ENCODE data around the gene MAOA. TPM values are rescaled to one million over a fixed set of nuclear protein-coding genes. Genes with fewer than 3 reads are reported as not detected.
"Not testable (repeated sequence)": the region's sequence is repeated elsewhere in the genome, so short reads cannot be mapped to it uniquely, and the experiment has no call there.

MAOA gene
- total and polyA plus RNA-seq, 5 donors, result 48.6 to 133 (median 104) TPM

GRCh38 chrX:43663173-43663572 is 7.1 kb downstream of the MAOA start:
- Histone ChIP-seq H3K4me1 (ENCODE audit: control insufficient read depth, insufficient read depth, low read length) (peaks cover 3% of the 10 kb centered on the region), H3K4me3 (ENCODE audit: low read length) (no peak overlapping the region), H3K27me3 (ENCODE audit: control insufficient read depth, insufficient read depth) (no peaks in the 10 kb centered on the region), H3K9me3 (ENCODE audit: control insufficient read depth, low read length) (no peaks in the 10 kb centered on the region), H3K27ac (ENCODE audit: low read length) (no peak overlapping the region)
- WGBS, result 100% methylated on average over 1 of the region's 1 CpG
- ATAC-seq, result no peak
- intact Hi-C loops (cut with DNase I), result loop anchor here in 1 of 4 donors (10.0 kb wide), 1 partner anchor 82 kb away; no protein-coding TSS in a partner anchor
- no peak for DNase-seq

GRCh38 chrX:43664258-43664657 is 8.2 kb downstream of the MAOA start:
- Histone ChIP-seq H3K4me3 (ENCODE audit: low read length) (no peak overlapping the region), H3K27me3 (ENCODE audit: control insufficient read depth, insufficient read depth) (no peaks in the 10 kb centered on the region), H3K4me1 (ENCODE audit: control insufficient read depth, insufficient read depth, low read length) (peaks cover 3% of the 10 kb centered on the region), H3K9me3 (ENCODE audit: control insufficient read depth, low read length) (no peaks in the 10 kb centered on the region), H3K27ac (ENCODE audit: low read length) (no peak overlapping the region)
- DNase-seq (no peak), ATAC-seq (no peak)
- WGBS, result 68% methylated on average over 3 of the region's 3 CpGs
- intact Hi-C loops (cut with DNase I), result loop anchor here in 1 of 4 donors (10.0 kb wide), 1 partner anchor 81 kb away; no protein-coding TSS in a partner anchor

GRCh38 chrX:43664708-43665107 is 8.6 kb downstream of the MAOA start:
- no peaks in the 10 kb centered on the region for H3K27me3 ChIP-seq (ENCODE audit: control insufficient read depth, insufficient read depth)
- H3K4me1 ChIP-seq (ENCODE audit: control insufficient read depth, insufficient read depth, low read length), result peaks cover 3% of the 10 kb centered on the region
- no peaks in the 10 kb centered on the region for H3K9me3 ChIP-seq (ENCODE audit: control insufficient read depth, low read length)
- DNase-seq (no peak), ATAC-seq (no peak)
- H3K4me3 ChIP-seq (ENCODE audit: low read length), result no peak overlapping the region
- H3K27ac ChIP-seq (ENCODE audit: low read length), result no peak overlapping the region
- intact Hi-C loops (cut with DNase I), result loop anchor here in 1 of 4 donors (10.0 kb wide), 1 partner anchor 80 kb away; no protein-coding TSS in a partner anchor
- WGBS, result 93% methylated on average over 3 of the region's 3 CpGs

DNA sequence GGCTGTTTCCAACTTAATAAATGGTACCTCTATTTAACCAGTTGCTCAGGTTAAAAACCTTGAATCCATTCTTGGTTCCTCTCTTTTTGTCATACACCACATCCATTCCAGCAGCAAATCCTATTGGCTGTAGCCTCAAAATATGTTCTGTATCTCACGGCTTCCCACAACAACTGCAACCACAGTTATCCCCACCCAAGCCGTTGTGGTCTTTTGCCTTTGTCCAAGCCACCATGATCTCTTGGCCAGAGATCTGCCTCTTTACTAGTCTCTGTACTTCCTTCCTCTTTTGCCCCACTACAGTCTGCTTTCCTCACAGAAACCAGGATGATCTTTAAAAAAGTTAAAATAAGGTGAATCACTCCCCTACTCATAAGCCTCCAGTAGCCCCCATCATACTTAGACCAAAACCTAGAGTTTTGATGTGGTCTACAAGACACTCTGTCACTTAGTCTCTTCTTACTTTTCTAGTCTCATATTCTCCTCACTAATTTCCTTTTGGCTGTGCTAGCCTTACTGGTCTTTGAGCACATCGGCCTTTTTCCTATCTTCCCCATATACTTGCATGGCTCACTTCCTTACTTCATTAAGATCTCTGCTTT is 10.3 kb downstream of the MAOA start:
- intact Hi-C loops (cut with DNase I), result loop anchor here in 1 of 4 donors (10.0 kb wide), 1 partner anchor 78 kb away; no protein-coding TSS in a partner anchor
- no peak for ATAC-seq
- Histone ChIP-seq H3K9me3 (ENCODE audit: control insufficient read depth, low read length) (no peaks in the 10 kb centered on the region), H3K4me1 (ENCODE audit: control insufficient read depth, insufficient read depth, low read length) (peaks cover 3% of the 10 kb centered on the region), H3K4me3 (ENCODE audit: low read length) (no peak overlapping the region), H3K27me3 (ENCODE audit: control insufficient read depth, insufficient read depth) (no peaks in the 10 kb centered on the region), H3K27ac (ENCODE audit: low read length) (no peak overlapping the region)
- WGBS, result 75% methylated on average over 3 of the region's 3 CpGs
- DNase-seq, result no peak

- H3K27me3 ChIP-seq (ENCODE audit: control insufficient read depth, insufficient read depth); H3K27ac ChIP-seq (ENCODE audit: low read length); ATAC-seq; H3K9me3 ChIP-seq (ENCODE audit: control insufficient read depth, low read length); intact Hi-C loops (cut with DNase I); H3K4me3 ChIP-seq (ENCODE audit: low read length); DNase-seq; H3K4me1 ChIP-seq (ENCODE audit: control insufficient read depth, insufficient read depth, low read length): not testable (repeated sequence)
- WGBS, result 71% methylated on average over 15 of the region's 19 CpGs
Observed at GRCh38 chrX:43675965-43676628, 20.0 kb downstream of the MAOA start.

GRCh38 chrX:43676971-43677572 is 21.0 kb downstream of the MAOA start:
- Histone ChIP-seq H3K4me3 (ENCODE audit: low read length) (no peak overlapping the region), H3K27ac (ENCODE audit: low read length) (no peak overlapping the region), H3K9me3 (ENCODE audit: control insufficient read depth, low read length) (no peaks in the 10 kb centered on the region), H3K4me1 (ENCODE audit: control insufficient read depth, insufficient read depth, low read length) (peaks cover 1% of the 10 kb centered on the region), H3K27me3 (ENCODE audit: control insufficient read depth, insufficient read depth) (no peaks in the 10 kb centered on the region)
- intact Hi-C loops (cut with DNase I), result no loop called here
- no peak for DNase-seq
- peak in 1 of 2 donors; percentile 43 for ATAC-seq

DNA sequence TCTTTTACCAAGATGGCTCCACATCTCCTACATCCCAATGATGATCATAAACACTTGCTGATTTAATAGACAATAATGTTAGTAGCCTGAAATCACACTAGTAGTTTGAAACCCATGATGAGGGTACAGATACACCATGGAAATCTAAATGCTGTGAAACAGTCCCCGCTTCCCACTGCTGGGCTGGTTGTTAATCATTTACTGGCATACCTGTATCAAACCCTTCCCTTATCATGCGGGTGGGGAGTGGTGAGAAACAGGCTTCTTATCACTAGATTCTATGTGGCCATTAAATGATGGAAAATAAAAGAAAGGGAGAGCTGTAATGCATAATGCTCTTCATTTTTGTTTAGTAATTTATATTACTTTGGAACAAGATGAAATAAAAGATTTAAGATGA is 21.9 kb downstream of the MAOA start:
- Histone ChIP-seq H3K9me3 (ENCODE audit: control insufficient read depth, low read length) (no peaks in the 10 kb centered on the region), H3K4me3 (ENCODE audit: low read length) (no peak overlapping the region), H3K27me3 (ENCODE audit: control insufficient read depth, insufficient read depth) (no peaks in the 10 kb centered on the region), H3K27ac (ENCODE audit: low read length) (no peak overlapping the region), H3K4me1 (ENCODE audit: control insufficient read depth, insufficient read depth, low read length) (peaks cover 1% of the 10 kb centered on the region)
- no peak for ATAC-seq
- intact Hi-C loops (cut with DNase I), result no loop called here
- no peak for DNase-seq
- WGBS, result 90% methylated on average over 2 of the region's 2 CpGs

- H3K4me1 ChIP-seq (ENCODE audit: control insufficient read depth, insufficient read depth, low read length), result peaks cover 1% of the 10 kb centered on the region
- WGBS, result 62% methylated on average over 3 of the region's 3 CpGs
- intact Hi-C loops (cut with DNase I), result no loop called here
- H3K27ac ChIP-seq (ENCODE audit: low read length), result no peak overlapping the region
- H3K9me3 ChIP-seq (ENCODE audit: control insufficient read depth, low read length), result no peaks in the 10 kb centered on the region
- DNase-seq, result no peak
- ATAC-seq, result no peak
- no peak overlapping the region for H3K4me3 ChIP-seq (ENCODE audit: low read length)
- H3K27me3 ChIP-seq (ENCODE audit: control insufficient read depth, insufficient read depth), result no peaks in the 10 kb centered on the region
Observed at GRCh38 chrX:43679058-43679457, 23.0 kb downstream of the MAOA start.

- Histone ChIP-seq H3K9me3 (ENCODE audit: control insufficient read depth, low read length) (no peaks in the 10 kb centered on the region), H3K27me3 (ENCODE audit: control insufficient read depth, insufficient read depth) (no peaks in the 10 kb centered on the region), H3K4me3 (ENCODE audit: low read length) (no peak overlapping the region), H3K4me1 (ENCODE audit: control insufficient read depth, insufficient read depth, low read length) (peaks cover 1% of the 10 kb centered on the region), H3K27ac (ENCODE audit: low read length) (no peak overlapping the region)
- no peak for ATAC-seq
- 59% methylated on average over 2 of the region's 2 CpGs for WGBS
- DNase-seq, result no peak
- intact Hi-C loops (cut with DNase I), result no loop called here
Observed at GRCh38 chrX:43679778-43680177, 23.7 kb downstream of the MAOA start.

GRCh38 chrX:43682726-43683125 is 26.6 kb downstream of the MAOA start:
- Histone ChIP-seq H3K9me3 (ENCODE audit: control insufficient read depth, low read length) (no peaks in the 10 kb centered on the region), H3K27me3 (ENCODE audit: control insufficient read depth, insufficient read depth) (no peaks in the 10 kb centered on the region), H3K4me1 (ENCODE audit: control insufficient read depth, insufficient read depth, low read length) (no peaks in the 10 kb centered on the region), H3K4me3 (ENCODE audit: low read length) (no peak overlapping the region), H3K27ac (ENCODE audit: low read length) (no peak overlapping the region)
- intact Hi-C loops (cut with DNase I), result no loop called here
- DNase-seq (no peak), ATAC-seq (no peak)

DNA sequence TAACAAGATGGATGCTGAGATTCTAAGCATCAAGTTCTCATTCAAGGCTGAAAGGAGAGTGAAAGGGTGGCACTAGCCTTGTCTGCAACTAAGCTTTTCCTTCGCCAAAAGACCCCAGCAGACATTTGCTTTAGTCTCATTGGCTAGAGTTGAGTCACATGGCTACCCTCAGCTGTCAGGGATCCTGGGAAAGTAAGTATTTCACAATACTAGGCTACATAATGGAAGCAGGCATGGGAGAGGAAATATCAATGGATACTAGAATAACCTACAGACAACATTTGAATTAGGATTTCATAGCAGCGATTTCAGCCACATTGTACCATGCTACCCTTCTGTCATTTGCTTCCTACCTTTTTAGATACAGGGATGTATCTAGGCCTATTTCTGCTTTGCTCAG is 29.1 kb downstream of the MAOA start:
- intact Hi-C loops (cut with DNase I), result no loop called here

More for the DNA sequence above, 29.1 kb downstream of the MAOA start:
- 95% methylated on average over 2 of the region's 2 CpGs for WGBS
- ATAC-seq (no peak), DNase-seq (no peak)
- Histone ChIP-seq H3K4me1 (ENCODE audit: control insufficient read depth, insufficient read depth, low read length) (no peaks in the 10 kb centered on the region), H3K27ac (ENCODE audit: low read length) (no peak overlapping the region), H3K9me3 (ENCODE audit: control insufficient read depth, low read length) (no peaks in the 10 kb centered on the region), H3K4me3 (ENCODE audit: low read length) (no peak overlapping the region), H3K27me3 (ENCODE audit: control insufficient read depth, insufficient read depth) (no peaks in the 10 kb centered on the region)

All from right cardiac atrium (tissue), 5 donors.